HG03460 (cell line): ENCODE measurements around the gene RBPMS2.
"Not testable (repeated sequence)": the region's sequence is repeated elsewhere in the genome, so short reads cannot be mapped to it uniquely, and the experiment has no call there.

Source experiments
- ATAC-seq: cut with Tn5 transposase; IDR thresholded peaks from one replicate; pipeline ENCODE4 v1.9.1; 2021; ENCODE audit not compliant: unreplicated experiment

RBPMS2 gene

GRCh38 chr15:64754663-64755426 lies 20.5 kb downstream of the RBPMS2 start:
- peak; percentile 59 for ATAC-seq

GRCh38 chr15:64753480-64754185 lies 21.8 kb downstream of the RBPMS2 start:
- ATAC-seq = no peak

GRCh38 chr15:64751464-64751863 lies 23.9 kb downstream of the RBPMS2 start:
- ATAC-seq = no peak

- ATAC-seq = no peak
Observed at GRCh38 chr15:64749999-64750657, 25.3 kb downstream of the RBPMS2 start.

GRCh38 chr15:64749167-64749566 lies 26.2 kb downstream of the RBPMS2 start:
- no peak for ATAC-seq

GRCh38 chr15:64748251-64748650 lies 27.1 kb downstream of the RBPMS2 start:
- no peak for ATAC-seq

GRCh38 chr15:64747578-64747977 lies 27.8 kb downstream of the RBPMS2 start:
- ATAC-seq = no peak

- no peak for ATAC-seq
Observed at GRCh38 chr15:64746921-64747320, 28.5 kb downstream of the RBPMS2 start.

GRCh38 chr15:64746356-64746755 lies 29.0 kb downstream of the RBPMS2 start:
- no peak for ATAC-seq

GRCh38 chr15:64743691-64744090 lies 31.7 kb downstream of the RBPMS2 start:
- no peak for ATAC-seq

- no peak for ATAC-seq
Observed at GRCh38 chr15:64742921-64743320, 32.5 kb downstream of the RBPMS2 start.

- no peak for ATAC-seq
Observed at GRCh38 chr15:64742385-64742784, 33.0 kb downstream of the RBPMS2 start.

- not testable (repeated sequence) for ATAC-seq
Observed at GRCh38 chr15:64741708-64742107, 33.7 kb downstream of the RBPMS2 start.

GRCh38 chr15:64740311-64741170 lies 34.8 kb downstream of the RBPMS2 start:
- no peak for ATAC-seq

GRCh38 chr15:64739577-64740143 lies 35.7 kb downstream of the RBPMS2 start:
- ATAC-seq = no peak

- ATAC-seq = no peak
Observed at GRCh38 chr15:64739156-64739555, 36.2 kb downstream of the RBPMS2 start.

GRCh38 chr15:64738226-64739095 lies 36.9 kb downstream of the RBPMS2 start:
- no peak for ATAC-seq

GRCh38 chr15:64732156-64732860 lies 43.1 kb downstream of the RBPMS2 start:
- ATAC-seq = no peak

- no peak for ATAC-seq
Observed at GRCh38 chr15:64731805-64732151, 43.6 kb downstream of the RBPMS2 start.
